Naive thymus-derived CD4-positive, alpha-beta T cell (primary cell): ENCODE results near the gene CNNM4. TPM values are rescaled to one million over a fixed set of nuclear protein-coding genes. Genes with fewer than 3 reads are reported as not detected.

Experiments used
- ATAC-seq: fragments of 150-1000 bp; cut with Tn5 transposase; 2 replicates; pipeline ENCODE4 v1.10.0; 2021; ENCODE audit warnings: mild to moderate bottlenecking, moderate library complexity
- CTCF ChIA-PET: fragments of 350-600 bp; sonication (Branson Sonifier 250); formaldehyde crosslinking; loops from one replicate; lab custom pipeline; 2021; ENCODE audit warnings: antibody characterized with exemption; lab: Charles Lee
- POLR2A ChIA-PET: fragments of 350-600 bp; sonication (Branson Sonifier 250); formaldehyde crosslinking; loops from one replicate; lab custom pipeline; 2021; ENCODE audit warnings: antibody characterized with exemption, inconsistent platforms; lab: Charles Lee
- DNase-seq, 9 donors: peaks; one replicate each; pipeline versions ENCODE4 v3.0.0 to v3.0.0-alpha.2; 2020 to 2022; ENCODE audit warnings: mixed read lengths in 1 of 9
- H3K27ac ChIP-seq: one replicate; pipeline ENCODE4 v1.7.0; 2013; ENCODE audit warnings: mild to moderate bottlenecking, low read depth, low read length, moderate library complexity
- H3K27me3 ChIP-seq, 2 donors: one replicate each; pipeline ENCODE4 v1.7.0; 2013; ENCODE audit warnings: low read length in 2 of 2, mild to moderate bottlenecking in 2 of 2, moderate library complexity in 2 of 2; ENCODE audit not compliant: control insufficient read depth in 2 of 2, insufficient read depth in 2 of 2
- H3K36me3 ChIP-seq, 3 experiments: 1 replicate in 2 of 3; 2 replicates in 1 of 3; pipeline ENCODE4 v1.7.0; 2013; ENCODE audit warnings: low read length in 3 of 3, mild to moderate bottlenecking in 3 of 3, moderate library complexity in 1 of 3; ENCODE audit not compliant: insufficient read depth in 3 of 3, control insufficient read depth in 2 of 3
- H3K4me1 ChIP-seq, 2 donors: one replicate each; pipeline ENCODE4 v1.7.0; 2013; ENCODE audit warnings: low read length in 2 of 2, mild to moderate bottlenecking in 2 of 2, moderate library complexity in 1 of 2; ENCODE audit not compliant: control insufficient read depth in 2 of 2, insufficient read depth in 2 of 2
- H3K4me3 ChIP-seq: 2 replicates; pipeline ENCODE4 v1.7.0; 2013; ENCODE audit warnings: mild to moderate bottlenecking, low read length
- H3K9me3 ChIP-seq, 3 experiments: 1 replicate in 2 of 3; 2 replicates in 1 of 3; pipeline ENCODE4 v1.7.0; 2013; ENCODE audit warnings: low read length in 3 of 3; ENCODE audit not compliant: control insufficient read depth in 2 of 3
- H3K27ac Mint-ChIP-seq, 9 donors: one replicate each; pipeline ENCODE4 v1.8.0; 2020 to 2022; ENCODE audit warnings: mixed read lengths in 9 of 9, mild to moderate bottlenecking in 8 of 9, moderate library complexity in 5 of 9, inconsistent platforms in 2 of 9
- H3K27me3 Mint-ChIP-seq, 5 donors: one replicate each; pipeline ENCODE4 v1.8.0; 2021 to 2022; ENCODE audit warnings: mixed read lengths in 5 of 5, mild to moderate bottlenecking in 1 of 5
- H3K36me3 Mint-ChIP-seq, 5 donors: one replicate each; pipeline ENCODE4 v1.8.0; 2020 to 2022; ENCODE audit warnings: mixed read lengths in 5 of 5, mild to moderate bottlenecking in 3 of 5, inconsistent platforms in 1 of 5
- H3K4me1 Mint-ChIP-seq, 7 donors: one replicate each; pipeline ENCODE4 v1.8.0; 2020 to 2022; ENCODE audit warnings: mixed read lengths in 7 of 7, mild to moderate bottlenecking in 3 of 7, inconsistent platforms in 1 of 7
- H3K4me3 Mint-ChIP-seq, 10 donors: one replicate each; pipeline ENCODE4 v1.8.0; 2020 to 2022; ENCODE audit warnings: mild to moderate bottlenecking in 10 of 10, mixed read lengths in 10 of 10, moderate library complexity in 6 of 10, inconsistent platforms in 2 of 10
- H3K9me3 Mint-ChIP-seq, 11 donors: one replicate each; pipeline ENCODE4 v1.8.0; 2020 to 2022; ENCODE audit warnings: mixed read lengths in 11 of 11, mild to moderate bottlenecking in 4 of 11, inconsistent platforms in 1 of 11, moderate library complexity in 1 of 11
- intact Hi-C, 2 donors: fragments of 100-400 bp; cut with micrococcal nuclease; formaldehyde crosslinking; loops; one replicate each; pipeline ENCODE4 v1.15.1; 2023
- microRNA-seq: library from miRNA; unstranded; fragments of <30 nt; microRNA quantifications from one replicate; pipeline ENCODE4 v1.2.0, GENCODE V29; 2022; ENCODE audit warnings: borderline microRNAs expressed
- polyA plus RNA-seq, 2 donors: library from polyadenylated mRNA; unstranded; fragments of 300-500 nt; fragmentation: Illumina TruSeq; gene quantifications; one replicate each; pipeline ENCODE4 v1.2.3, GENCODE V29; 2021
- total RNA-seq, 6 experiments: library from RNA in 5 of 6; stranded (reverse) in 5 of 6; gene quantifications; 1 replicate in 5 of 6; 2 replicates in 1 of 6; pipeline ENCODE4 v1.2.3 and lab custom pipeline; 2021 to 2026

Gene CNNM4
- total and polyA plus RNA-seq, 7 experiments from 2014 or later: 1.4 to 9.5 (median 5.1) TPM

- no peaks in the 10 kb centered on the region for H3K27me3 Mint-ChIP-seq
- peaks cover 4 to 18% (median 13%) of the 10 kb centered on the region in 5 donors for H3K36me3 Mint-ChIP-seq
- H3K9me3 Mint-ChIP-seq: peaks cover 0 to 2% (median 0%) of the 10 kb centered on the region in 11 donors
- ChIA-PET POLR2A (interaction anchor here (0.6 to 15.0 kb wide), 7 partner anchors 9 to 253 kb away, joined by 3 to 288 read pairs (median 17); partner anchors contain the start of genes ANKRD36 and SEMA4C), CTCF (interaction anchor here (1.5 kb wide), 1 partner anchor 103 kb away, joined by 3 read pairs; no protein-coding TSS in a partner anchor)
- peaks cover 21 to 49% (median 42%) of the 10 kb centered on the region in 7 donors for H3K4me1 Mint-ChIP-seq
- H3K4me1 ChIP-seq: peaks cover 14 to 16% of the 10 kb centered on the region in 2 donors
- H3K27me3 ChIP-seq: no peaks in the 10 kb centered on the region
- no peaks in the 10 kb centered on the region for H3K9me3 ChIP-seq
- peak overlapping the region in 8 of 10 donors; percentile 23 to 91 (median 86) for H3K4me3 Mint-ChIP-seq
- H3K36me3 ChIP-seq: peaks cover 0 to 44% (median 0%) of the 10 kb centered on the region in 3 experiments
- H3K4me3 ChIP-seq: no peak overlapping the region
- ATAC-seq (no peak), DNase-seq (no peak)
- intact Hi-C loops: loop anchor here in 1 of 2 donors (5.0 kb wide), 2 partner anchors 97 to 322 kb away; partner anchors contain the start of genes ARID5A and CNNM4
- H3K27ac ChIP-seq: no peak overlapping the region
- H3K27ac Mint-ChIP-seq: peak overlapping the region; percentile 62 to 89 (median 84)
Observed at GRCh38 chr2:96859681-96860064, 99.0 kb downstream of the CNNM4 start.

- Mint-ChIP-seq H3K27ac (peak overlapping the region; percentile 47 to 89 (median 81)), H3K4me3 (peak overlapping the region in 9 of 10 donors; percentile 0 to 91 (median 32)), H3K9me3 (peaks cover 0 to 2% (median 0%) of the 10 kb centered on the region in 11 donors), H3K36me3 (peaks cover 4 to 18% (median 9%) of the 10 kb centered on the region in 5 donors), H3K27me3 (no peaks in the 10 kb centered on the region), H3K4me1 (peaks cover 21 to 43% (median 37%) of the 10 kb centered on the region in 7 donors)
- H3K4me3 ChIP-seq: no peak overlapping the region
- ATAC-seq (no peak), DNase-seq (peak in 4 of 9 donors; percentile 33 to 51 (median 46))
- peaks cover 14 to 16% of the 10 kb centered on the region in 2 donors for H3K4me1 ChIP-seq
- no peaks in the 10 kb centered on the region for H3K9me3 ChIP-seq
- peaks cover 0 to 51% (median 5%) of the 10 kb centered on the region in 3 experiments for H3K36me3 ChIP-seq
- no peak overlapping the region for H3K27ac ChIP-seq
- intact Hi-C loops: no loop called here
- CTCF ChIA-PET: interaction anchor here (0.6 to 2.4 kb wide), 3 partner anchors 53 to 103 kb away, joined by 3 to 17 read pairs (median 3); no protein-coding TSS in a partner anchor
- no peaks in the 10 kb centered on the region for H3K27me3 ChIP-seq
- POLR2A ChIA-PET: interaction anchor here (0.6 to 15.0 kb wide), 10 partner anchors 9 to 252 kb away, joined by 3 to 288 read pairs (median 4); partner anchors contain the start of genes ANKRD36 and SEMA4C
Observed at GRCh38 chr2:96860065-96861029, 99.6 kb downstream of the CNNM4 start.

- DNase-seq: no peak
- H3K27me3 Mint-ChIP-seq: no peaks in the 10 kb centered on the region
- Histone ChIP-seq H3K4me1 (peaks cover 13 to 16% of the 10 kb centered on the region in 2 donors), H3K36me3 (peaks cover 0 to 58% (median 7%) of the 10 kb centered on the region in 3 experiments), H3K27ac (no peak overlapping the region), H3K4me3 (no peak overlapping the region), H3K9me3 (no peaks in the 10 kb centered on the region), H3K27me3 (no peaks in the 10 kb centered on the region)
- ChIA-PET CTCF (interaction anchor here (0.6 to 2.4 kb wide), 3 partner anchors 52 to 102 kb away, joined by 3 to 17 read pairs (median 3); no protein-coding TSS in a partner anchor), POLR2A (interaction anchor here (1.0 to 15.0 kb wide), 8 partner anchors 8 to 101 kb away, joined by 3 to 288 read pairs (median 4); partner anchors contain the start of gene SEMA4C)
- no peak overlapping the region for H3K27ac Mint-ChIP-seq
- intact Hi-C loops: no loop called here
- H3K36me3 Mint-ChIP-seq: peaks cover 4 to 22% (median 9%) of the 10 kb centered on the region in 5 donors
- no peak overlapping the region for H3K4me3 Mint-ChIP-seq
- peaks cover 0 to 2% (median 0%) of the 10 kb centered on the region in 11 donors for H3K9me3 Mint-ChIP-seq
- ATAC-seq: no peak
- H3K4me1 Mint-ChIP-seq: peaks cover 20 to 44% (median 40%) of the 10 kb centered on the region in 7 donors
Observed at GRCh38 chr2:96861074-96861473, 100.4 kb downstream of the CNNM4 start.

Small RNAs within 50 kb of the gene (microRNA-seq; reads per million reads assigned to microRNA genes)
- not detected for gene MIR3127

Other genes starting within 250 kb of the CNNM4 start
- gene ARID5A, start 224.2 kb upstream of the CNNM4 start, total RNA-seq: 100 to 1,000 TPM in 3 of 5 experiments, 10 to 100 TPM in 2; 82.4 to 182 (median 113) TPM
- gene ARID5A, start 224.2 kb upstream of the CNNM4 start, polyA plus RNA-seq: 100 to 1,000 TPM in 1 of 2 donors, 10 to 100 TPM in 1; 52.2 to 111 TPM
- 10 to 100 TPM; 54.0 to 65.0 (median 55.9) TPM for gene KANSL3, start 122.6 kb upstream of the CNNM4 start, total RNA-seq
- gene KANSL3, start 122.6 kb upstream of the CNNM4 start, polyA plus RNA-seq: 10 to 100 TPM; 13.5 to 22.7 TPM
- gene FER1L5, start 118.1 kb upstream of the CNNM4 start, total RNA-seq: not detected
- under 1 TPM in 1 of 2 donors, not detected in 1; 0.02 TPM for gene FER1L5, start 118.1 kb upstream of the CNNM4 start, polyA plus RNA-seq
- gene LMAN2L, start 20.8 kb upstream of the CNNM4 start, total RNA-seq: 10 to 100 TPM in 2 of 5 experiments, 1 to 10 TPM in 3; 5.0 to 10.9 (median 9.2) TPM
- 10 to 100 TPM; 16.8 to 28.4 TPM for gene LMAN2L, start 20.8 kb upstream of the CNNM4 start, polyA plus RNA-seq
- 10 to 100 TPM; 32.1 to 51.5 (median 44.6) TPM for gene CNNM3, start 55.4 kb downstream of the CNNM4 start, total RNA-seq
- 1 to 10 TPM; 4.0 to 5.8 TPM for gene CNNM3, start 55.4 kb downstream of the CNNM4 start, polyA plus RNA-seq
- gene ANKRD23, start 83.1 kb downstream of the CNNM4 start, total RNA-seq: 10 to 100 TPM in 4 of 5 experiments, 1 to 10 TPM in 1; 9.4 to 19.8 (median 17.8) TPM
- under 1 TPM; 0.64 to 0.87 TPM for gene ANKRD23, start 83.1 kb downstream of the CNNM4 start, polyA plus RNA-seq
- gene ANKRD39, start 97.1 kb downstream of the CNNM4 start, total RNA-seq: 10 to 100 TPM; 12.0 to 38.4 (median 16.4) TPM
- gene ANKRD39, start 97.1 kb downstream of the CNNM4 start, polyA plus RNA-seq: 10 to 100 TPM; 15.6 to 19.9 TPM
- gene SEMA4C, start 109.2 kb downstream of the CNNM4 start, total RNA-seq: 10 to 100 TPM; 33.5 to 74.7 (median 44.1) TPM
- 1 to 10 TPM; 3.1 to 5.1 TPM for gene SEMA4C, start 109.2 kb downstream of the CNNM4 start, polyA plus RNA-seq
- 1 to 10 TPM in 2 of 5 experiments, under 1 TPM in 2, not detected in 1; 0.97 to 2.1 (median 1.1) TPM for gene FAM178B, start 225.7 kb downstream of the CNNM4 start, total RNA-seq
- gene FAM178B, start 225.7 kb downstream of the CNNM4 start, polyA plus RNA-seq: under 1 TPM; 0.49 to 0.97 TPM